Glutamatergic neuron (in vitro differentiated cells): ENCODE results near the gene AFM. TPM values are rescaled to one million over a fixed set of nuclear protein-coding genes. Genes with fewer than 3 reads are reported as not detected.
A peak's percentile ranks its signal among the peaks of the same experiment; 100 is the strongest.

Experiments used
- DNase-seq: peaks from one replicate; pipeline ENCODE4 v3.0.0; 2022
- H3K27ac Mint-ChIP-seq: one replicate; pipeline ENCODE4 v1.8.0; 2020; ENCODE audit warnings: mild to moderate bottlenecking, mixed read lengths, inconsistent platforms; ENCODE audit not compliant: unreplicated experiment
- H3K27me3 Mint-ChIP-seq: one replicate; pipeline ENCODE4 v1.8.0; 2020; ENCODE audit warnings: mild to moderate bottlenecking, moderate library complexity, mixed read lengths, inconsistent platforms; ENCODE audit not compliant: unreplicated experiment
- H3K36me3 Mint-ChIP-seq: one replicate; pipeline ENCODE4 v1.8.0; 2020; ENCODE audit warnings: mild to moderate bottlenecking, mixed read lengths, inconsistent platforms; ENCODE audit not compliant: unreplicated experiment
- H3K4me1 Mint-ChIP-seq: one replicate; pipeline ENCODE4 v1.8.0; 2020; ENCODE audit warnings: mild to moderate bottlenecking, low read depth, mixed read lengths, inconsistent platforms; ENCODE audit not compliant: unreplicated experiment
- H3K4me3 Mint-ChIP-seq: one replicate; pipeline ENCODE4 v1.8.0; 2020; ENCODE audit warnings: mild to moderate bottlenecking, mixed read lengths, inconsistent platforms; ENCODE audit not compliant: unreplicated experiment
- H3K9me3 Mint-ChIP-seq: one replicate; pipeline ENCODE4 v1.8.0; 2020; ENCODE audit warnings: mild to moderate bottlenecking, moderate library complexity, mixed read lengths, inconsistent platforms; ENCODE audit not compliant: unreplicated experiment
- total RNA-seq: library from RNA; stranded (reverse); fragmentation: NEBNext Ultra II Directional; extraction: Animal tissue kit (Norgen Biotek cat#: 25700); gene quantifications from one replicate; pipeline ENCODE4 v1.2.1, GENCODE V29; 2021; ENCODE audit not compliant: unreplicated experiment
- TF ChIP-seq, protein P1 (sequence below): fragments of 200-600 bp; sonication (generic); IDR thresholded peaks from one replicate; pipeline ENCODE4 v1.5.0; 2021; ENCODE audit not compliant: partially characterized antibody, unreplicated experiment

AFM gene
- total RNA-seq, 1 donor from 2014 or later, result not detected

DNA sequence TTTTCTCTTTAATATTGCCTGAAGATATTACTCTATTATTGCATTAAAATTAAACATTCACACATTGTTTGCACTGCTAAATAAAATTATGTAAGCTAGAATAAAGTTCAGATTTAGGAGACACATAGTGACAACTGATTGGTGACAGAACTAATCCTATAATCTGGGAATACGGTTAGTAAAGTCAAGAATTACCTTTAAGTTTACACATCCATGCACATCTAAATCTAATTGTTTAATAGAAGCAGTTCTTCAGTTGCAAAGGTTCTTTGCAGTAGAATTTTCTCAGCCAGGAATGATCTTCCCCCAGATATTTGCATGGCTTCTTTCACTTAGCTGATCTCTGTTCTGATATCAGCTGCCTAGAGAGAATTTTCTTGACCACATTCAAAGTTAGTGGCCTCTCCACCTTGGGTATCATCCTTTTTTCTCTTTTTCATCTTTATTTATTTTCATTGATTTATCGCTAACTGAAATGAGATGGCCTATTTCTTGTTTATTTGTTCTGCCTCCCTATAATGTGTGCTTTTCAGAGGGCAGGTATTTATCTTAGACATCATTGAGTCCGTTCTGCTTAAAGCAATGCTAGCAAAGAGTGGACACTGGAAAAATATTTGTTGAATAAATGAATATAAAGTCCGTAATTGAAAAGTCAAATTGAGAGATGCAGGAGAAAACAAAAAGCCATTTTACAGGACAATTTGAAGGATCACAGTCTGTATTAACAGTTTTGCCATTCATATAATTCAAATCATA lies 32.9 kb upstream of the AFM start:
- Mint-ChIP-seq H3K36me3 (no peaks in the 10 kb centered on the region), H3K27ac (no peak overlapping the region), H3K9me3 (no peaks in the 10 kb centered on the region), H3K4me1 (peaks cover 12% of the 10 kb centered on the region), H3K4me3 (no peak overlapping the region), H3K27me3 (no peaks in the 10 kb centered on the region)
- TF ChIP-seq, protein P1, sequence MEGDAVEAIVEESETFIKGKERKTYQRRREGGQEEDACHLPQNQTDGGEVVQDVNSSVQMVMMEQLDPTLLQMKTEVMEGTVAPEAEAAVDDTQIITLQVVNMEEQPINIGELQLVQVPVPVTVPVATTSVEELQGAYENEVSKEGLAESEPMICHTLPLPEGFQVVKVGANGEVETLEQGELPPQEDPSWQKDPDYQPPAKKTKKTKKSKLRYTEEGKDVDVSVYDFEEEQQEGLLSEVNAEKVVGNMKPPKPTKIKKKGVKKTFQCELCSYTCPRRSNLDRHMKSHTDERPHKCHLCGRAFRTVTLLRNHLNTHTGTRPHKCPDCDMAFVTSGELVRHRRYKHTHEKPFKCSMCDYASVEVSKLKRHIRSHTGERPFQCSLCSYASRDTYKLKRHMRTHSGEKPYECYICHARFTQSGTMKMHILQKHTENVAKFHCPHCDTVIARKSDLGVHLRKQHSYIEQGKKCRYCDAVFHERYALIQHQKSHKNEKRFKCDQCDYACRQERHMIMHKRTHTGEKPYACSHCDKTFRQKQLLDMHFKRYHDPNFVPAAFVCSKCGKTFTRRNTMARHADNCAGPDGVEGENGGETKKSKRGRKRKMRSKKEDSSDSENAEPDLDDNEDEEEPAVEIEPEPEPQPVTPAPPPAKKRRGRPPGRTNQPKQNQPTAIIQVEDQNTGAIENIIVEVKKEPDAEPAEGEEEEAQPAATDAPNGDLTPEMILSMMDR, result no peak
- no peak for DNase-seq

GRCh38 chr4:73450398-73451004 lies 31.0 kb upstream of the AFM start:
- TF ChIP-seq, protein P1, result no peak
- no peaks in the 10 kb centered on the region for H3K36me3 Mint-ChIP-seq

DNA sequence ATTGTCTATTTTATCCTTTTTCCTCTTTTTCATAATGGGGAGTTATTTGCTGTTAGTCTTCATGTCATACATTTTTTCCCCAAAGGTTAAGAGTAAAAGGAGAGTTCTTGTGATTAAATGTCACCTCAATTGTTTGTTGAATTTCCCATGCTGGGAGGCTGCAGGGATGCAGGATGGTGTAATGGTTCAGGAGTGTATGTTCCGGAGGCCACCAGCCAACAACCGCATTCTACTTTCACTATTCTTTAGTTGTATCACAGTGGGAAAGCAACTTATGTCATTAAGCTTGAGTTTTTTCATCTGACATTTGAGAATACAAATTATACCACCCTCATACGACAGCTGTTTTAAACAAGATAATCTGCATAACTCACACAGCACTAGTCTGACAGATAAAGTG lies 30.1 kb upstream of the AFM start:
- Mint-ChIP-seq H3K4me3 (no peak overlapping the region), H3K36me3 (no peaks in the 10 kb centered on the region), H3K9me3 (no peaks in the 10 kb centered on the region), H3K27me3 (no peaks in the 10 kb centered on the region), H3K27ac (no peak overlapping the region), H3K4me1 (peaks cover 10% of the 10 kb centered on the region)
- no peak for DNase-seq
- TF ChIP-seq, protein P1, result no peak

More at GRCh38 chr4:73450398-73451004, 31.0 kb upstream of the AFM start:
- Mint-ChIP-seq H3K27me3 (no peaks in the 10 kb centered on the region), H3K27ac (no peak overlapping the region), H3K4me3 (no peak overlapping the region), H3K9me3 (no peaks in the 10 kb centered on the region), H3K4me1 (peaks cover 12% of the 10 kb centered on the region)
- peak; percentile 20 for DNase-seq

GRCh38 chr4:73451981-73452747 lies 29.4 kb upstream of the AFM start:
- TF ChIP-seq, protein P1, result no peak
- Mint-ChIP-seq H3K4me1 (peaks cover 10% of the 10 kb centered on the region), H3K36me3 (no peaks in the 10 kb centered on the region), H3K9me3 (no peaks in the 10 kb centered on the region), H3K4me3 (no peak overlapping the region), H3K27ac (no peak overlapping the region), H3K27me3 (no peaks in the 10 kb centered on the region)
- DNase-seq, result no peak
